Measurements from ENCODE around the gene IQGAP2. TPM values are rescaled to one million over a fixed set of nuclear protein-coding genes. Genes with fewer than 3 reads are reported as not detected.

Gene IQGAP2
- polyA plus RNA-seq, 4 donors, result 67.9 to 97.7 (median 83.5) TPM

- no peak for DNase-seq (ENCODE audit: low read depth in 4 of 4, low spot score in 3 of 4)
These were observed 40.1 kb downstream of the IQGAP2 start for GRCh38 chr5:76443066-76443800.

DNA sequence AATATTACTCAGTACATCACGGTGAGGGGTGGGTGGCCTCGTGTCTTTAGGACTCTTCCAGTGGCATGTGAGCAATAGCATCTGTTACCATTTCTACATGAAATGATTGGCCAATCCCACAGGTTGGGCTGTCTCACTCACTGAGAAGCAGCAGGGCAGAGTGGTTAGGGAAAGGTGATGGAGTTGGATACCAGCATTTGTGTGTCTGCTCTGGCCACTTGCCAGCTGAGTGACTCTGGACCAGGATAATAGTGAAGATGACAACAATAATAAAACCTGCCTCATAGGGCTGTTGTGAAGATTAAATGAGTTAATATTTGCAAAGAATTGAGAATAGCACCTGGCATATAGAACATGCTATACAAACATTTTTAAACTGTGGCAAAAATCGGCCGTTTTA lies 42.0 kb downstream of the IQGAP2 start:
- DNase-seq (ENCODE audit: low read depth in 4 of 4, low spot score in 3 of 4), result no peak

- no peak for DNase-seq (ENCODE audit: low read depth in 4 of 4, low spot score in 3 of 4)
These were observed 42.7 kb downstream of the IQGAP2 start for GRCh38 chr5:76445830-76446229.

DNA sequence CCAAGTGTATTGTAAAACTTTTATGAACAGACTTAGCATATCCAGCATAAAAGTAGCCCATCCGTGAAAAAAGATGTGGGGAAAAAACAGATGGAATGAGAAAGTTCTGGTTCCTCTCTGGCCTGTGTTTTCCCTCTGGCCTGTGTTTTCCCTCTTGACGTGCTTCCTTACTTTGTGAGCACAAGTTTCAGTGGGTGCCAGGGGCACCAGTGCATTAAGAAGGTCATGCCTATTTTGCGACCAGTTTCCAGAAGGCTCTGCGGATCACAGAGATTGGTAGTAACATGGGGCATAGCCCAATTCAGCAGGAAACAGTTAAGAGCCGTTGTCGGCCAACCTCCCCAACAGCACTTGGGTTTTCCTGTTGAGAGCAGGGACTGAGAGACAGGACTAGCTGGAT lies 43.7 kb downstream of the IQGAP2 start:
- no peak for DNase-seq (ENCODE audit: low read depth in 4 of 4, low spot score in 3 of 4)

DNA sequence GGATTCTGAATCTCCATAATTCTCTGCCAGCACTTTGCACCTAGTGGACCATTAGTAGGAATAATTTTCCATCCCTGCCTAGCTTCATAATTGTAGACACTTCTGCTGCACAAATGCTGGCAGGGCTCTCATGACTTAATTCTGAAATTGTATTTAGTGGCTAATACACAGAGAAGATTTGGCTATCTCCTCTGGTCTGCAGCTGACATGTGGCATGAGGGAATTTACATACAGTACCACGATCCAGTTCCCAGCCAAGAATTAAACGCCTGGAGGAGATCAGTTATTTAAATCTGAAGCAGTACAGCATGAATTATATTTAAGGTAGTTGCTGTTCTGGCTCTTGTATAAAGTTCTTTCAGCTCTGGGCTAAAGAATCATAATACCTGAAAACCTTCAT lies 46.5 kb downstream of the IQGAP2 start:
- DNase-seq (ENCODE audit: low read depth in 4 of 4, low spot score in 3 of 4), result no peak

GRCh38 chr5:76450054-76450453 lies 47.0 kb downstream of the IQGAP2 start:
- DNase-seq (ENCODE audit: low read depth in 4 of 4, low spot score in 3 of 4), result no peak

GRCh38 chr5:76451031-76451701 lies 48.1 kb downstream of the IQGAP2 start:
- no peak for DNase-seq (ENCODE audit: low read depth in 4 of 4, low spot score in 3 of 4)

DNA sequence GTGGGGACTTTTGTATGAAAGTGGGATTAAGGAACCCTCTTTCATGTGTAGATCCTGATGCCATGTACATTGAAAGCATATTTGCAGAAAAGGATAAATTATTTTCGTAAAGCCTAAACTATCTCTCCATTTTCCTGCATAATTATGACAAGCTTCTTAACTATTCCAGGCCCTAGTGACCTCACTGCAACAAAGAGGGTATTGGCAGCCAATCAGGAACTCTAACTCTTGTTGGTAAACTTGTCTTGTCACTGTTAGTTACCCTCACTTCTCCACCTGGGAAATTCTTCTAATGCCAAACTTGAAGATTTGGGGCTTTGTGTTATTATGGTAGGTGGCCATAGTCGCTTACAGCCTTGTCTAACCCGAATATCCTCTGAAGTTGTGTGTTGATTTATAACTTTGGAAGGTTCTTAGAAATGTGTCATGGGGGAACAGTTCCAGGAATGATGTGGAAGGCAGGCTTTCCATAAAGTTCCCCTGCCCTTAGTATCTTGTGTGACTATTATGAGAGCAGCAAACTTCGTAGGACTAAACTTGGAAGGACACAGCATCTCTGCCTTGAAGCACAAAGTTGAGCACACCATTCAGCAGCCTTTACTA lies 52.5 kb downstream of the IQGAP2 start:
- no peak for DNase-seq (ENCODE audit: low read depth in 4 of 4, low spot score in 3 of 4)

- DNase-seq (ENCODE audit: low read depth in 4 of 4, low spot score in 3 of 4), result no peak
These were observed 53.2 kb downstream of the IQGAP2 start for GRCh38 chr5:76456258-76456657.

DNA sequence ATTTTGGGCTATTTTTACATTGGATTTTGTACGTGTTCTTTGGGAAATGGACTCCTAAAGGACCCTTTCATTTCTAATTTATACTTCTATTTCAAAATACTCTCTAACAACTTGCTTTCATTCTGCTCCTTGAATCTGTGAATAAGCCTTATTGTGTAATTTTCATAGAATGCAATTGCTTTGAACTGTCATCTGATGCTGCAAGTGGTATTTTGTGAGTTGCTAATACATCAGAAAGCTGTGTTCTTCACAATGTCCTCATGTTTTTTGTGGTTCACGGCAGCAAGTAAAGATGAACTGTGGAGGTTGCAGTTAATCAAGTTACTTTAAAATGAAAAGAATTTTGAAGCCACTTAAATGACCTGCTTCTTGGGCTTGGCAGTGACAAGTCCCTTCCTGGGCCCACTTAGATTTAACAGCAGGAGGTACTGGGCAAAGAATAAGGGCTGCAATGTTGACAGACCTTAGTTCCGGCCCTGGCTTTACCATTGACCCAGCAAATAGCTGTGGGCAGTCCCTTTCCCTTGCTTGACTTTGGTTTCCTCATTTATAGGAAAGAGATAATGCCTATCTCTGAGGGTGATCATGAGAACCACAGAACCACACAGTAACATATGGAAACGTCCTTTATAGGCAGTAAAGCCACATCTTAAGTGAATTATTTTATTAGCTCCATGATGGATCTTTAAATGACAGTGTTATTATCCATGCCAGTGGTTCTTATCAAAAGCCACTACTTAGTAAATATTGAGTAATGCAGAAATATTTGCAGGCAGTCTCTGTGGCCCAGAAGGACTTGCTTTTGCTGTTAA lies 54.8 kb downstream of the IQGAP2 start:
- no peak for DNase-seq (ENCODE audit: low read depth in 4 of 4, low spot score in 3 of 4)

- DNase-seq (ENCODE audit: low read depth in 4 of 4, low spot score in 3 of 4), result no peak
These were observed 55.4 kb downstream of the IQGAP2 start for GRCh38 chr5:76458486-76458830.

DNA sequence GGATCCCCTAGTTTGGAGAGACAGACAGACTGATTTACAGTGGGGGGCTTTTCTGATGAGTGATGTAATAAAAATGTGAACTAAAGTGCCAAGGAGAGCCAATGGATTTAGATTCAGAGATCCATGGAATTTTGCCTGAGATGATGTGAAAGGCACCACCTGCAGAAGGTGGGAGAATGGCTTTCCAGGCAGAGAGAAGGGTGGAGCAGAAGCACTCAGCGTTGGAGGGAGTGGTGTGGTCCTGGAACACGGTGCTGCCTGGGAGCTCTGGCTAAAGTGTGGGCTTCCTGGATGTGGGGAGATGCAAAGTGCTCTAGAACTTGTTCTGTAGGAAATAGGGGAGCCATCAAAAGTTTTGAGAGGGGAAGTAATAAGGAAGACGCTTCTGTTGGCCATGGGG lies 57.0 kb downstream of the IQGAP2 start:
- DNase-seq (ENCODE audit: low read depth in 4 of 4, low spot score in 3 of 4), result no peak

- no peak for DNase-seq (ENCODE audit: low read depth in 4 of 4, low spot score in 3 of 4)
These were observed 59.1 kb downstream of the IQGAP2 start for GRCh38 chr5:76462097-76462667.

DNA sequence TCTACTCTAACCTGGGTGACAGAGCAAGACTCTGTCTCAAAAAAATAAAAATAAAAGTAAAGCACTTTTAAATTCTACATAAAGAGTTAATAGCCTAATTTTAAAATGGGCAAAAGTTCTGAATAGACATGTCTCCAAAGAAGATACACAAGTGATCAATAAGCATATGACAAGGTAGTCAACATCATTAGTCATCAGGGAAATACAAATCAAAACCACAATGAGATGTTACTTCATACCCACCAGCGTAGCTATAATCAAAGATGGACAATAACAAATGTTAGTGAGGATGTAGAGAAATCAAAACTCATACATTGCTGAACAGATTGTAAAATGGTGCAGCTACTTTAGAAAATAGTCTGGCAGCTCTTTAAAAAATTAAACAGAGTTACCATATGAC lies 64.1 kb downstream of the IQGAP2 start:
- DNase-seq (ENCODE audit: low read depth in 4 of 4, low spot score in 3 of 4), result no peak

DNA sequence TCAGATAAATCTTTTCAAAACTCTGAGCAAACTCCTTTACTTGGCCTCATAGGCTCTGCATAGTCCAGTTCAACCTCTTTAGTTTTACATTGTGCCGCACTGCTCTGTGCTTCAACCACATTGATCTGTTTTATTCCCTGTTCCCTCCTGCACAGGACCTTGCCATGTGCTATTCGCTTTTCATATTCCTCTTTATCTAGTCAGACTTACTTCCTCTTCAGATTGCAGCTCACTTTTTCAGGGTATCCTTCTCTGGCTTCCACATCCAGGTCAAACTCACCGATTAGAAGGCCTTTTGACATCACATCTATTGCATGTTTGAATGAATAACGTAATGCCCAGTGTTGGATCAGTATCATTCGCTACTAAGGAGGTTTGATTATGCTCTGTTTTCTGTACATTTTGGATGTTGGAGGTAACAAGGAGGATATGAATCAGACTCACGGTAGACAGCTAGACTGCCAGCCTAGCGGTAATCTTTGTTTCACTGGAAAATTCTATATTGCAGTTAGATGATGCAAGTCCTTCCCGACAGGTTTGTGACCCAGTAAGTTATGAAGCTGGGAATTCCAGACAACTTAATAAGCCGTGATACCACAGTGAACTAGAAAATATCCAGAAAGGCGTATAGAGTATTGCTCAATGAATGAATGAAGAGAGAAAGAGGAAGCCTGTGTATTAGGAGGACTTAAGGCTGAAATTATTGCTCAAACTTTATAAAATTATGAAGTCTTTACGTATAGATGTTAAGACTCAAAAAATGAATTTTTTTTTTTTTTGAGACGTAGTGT lies 65.7 kb downstream of the IQGAP2 start:
- no peak for DNase-seq (ENCODE audit: low read depth in 4 of 4, low spot score in 3 of 4)

DNA sequence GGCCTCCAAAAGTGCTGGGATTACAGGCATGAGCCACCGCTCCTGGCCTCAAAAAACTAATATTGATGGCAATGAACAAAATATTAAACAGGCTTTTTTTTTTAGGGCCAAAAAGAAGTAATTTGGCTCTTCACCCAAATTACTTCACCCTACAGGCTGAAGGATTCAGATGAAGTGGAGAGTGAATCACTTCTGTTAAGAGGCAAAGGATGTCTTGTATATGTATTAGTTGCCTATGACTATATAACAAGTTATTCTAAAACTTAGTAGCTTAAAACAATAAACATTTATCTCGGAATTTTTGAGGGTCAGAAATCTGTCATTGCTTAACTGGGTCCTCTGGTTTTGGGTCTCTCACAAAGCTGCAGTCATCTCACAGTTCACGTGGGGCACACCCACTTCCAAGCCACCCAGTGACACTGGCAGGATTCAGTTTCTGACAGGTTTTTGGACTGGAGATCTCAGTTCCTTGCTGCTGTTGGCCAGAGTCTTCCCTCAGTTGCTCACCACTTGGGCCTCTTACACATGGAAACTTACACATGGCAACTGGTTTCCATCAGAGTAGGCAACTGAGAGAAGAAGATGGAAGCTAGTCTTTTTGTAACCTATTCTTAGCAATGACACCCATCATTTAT lies 66.7 kb downstream of the IQGAP2 start:
- no peak for DNase-seq (ENCODE audit: low read depth in 4 of 4, low spot score in 3 of 4)

DNA sequence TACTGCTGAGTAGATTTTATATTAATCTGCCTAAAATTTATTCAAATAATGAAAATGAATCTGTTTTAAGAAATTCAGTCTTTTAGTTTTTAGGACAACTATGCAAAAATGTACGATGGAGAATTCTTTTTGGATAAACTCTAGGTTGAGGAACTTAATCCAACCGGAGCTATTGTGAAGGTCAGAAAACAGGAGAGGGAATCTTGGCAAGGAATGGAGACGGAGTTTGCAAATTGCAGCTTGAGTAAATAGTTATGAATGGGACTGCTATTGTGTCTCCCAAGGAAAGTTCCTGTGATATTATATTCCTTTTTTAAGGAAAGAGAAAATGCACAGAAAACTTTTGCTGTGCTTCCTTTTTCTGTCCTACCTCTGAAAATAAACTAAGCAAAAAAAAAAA lies 67.9 kb downstream of the IQGAP2 start:
- DNase-seq (ENCODE audit: low read depth in 4 of 4, low spot score in 3 of 4), result no peak

DNA sequence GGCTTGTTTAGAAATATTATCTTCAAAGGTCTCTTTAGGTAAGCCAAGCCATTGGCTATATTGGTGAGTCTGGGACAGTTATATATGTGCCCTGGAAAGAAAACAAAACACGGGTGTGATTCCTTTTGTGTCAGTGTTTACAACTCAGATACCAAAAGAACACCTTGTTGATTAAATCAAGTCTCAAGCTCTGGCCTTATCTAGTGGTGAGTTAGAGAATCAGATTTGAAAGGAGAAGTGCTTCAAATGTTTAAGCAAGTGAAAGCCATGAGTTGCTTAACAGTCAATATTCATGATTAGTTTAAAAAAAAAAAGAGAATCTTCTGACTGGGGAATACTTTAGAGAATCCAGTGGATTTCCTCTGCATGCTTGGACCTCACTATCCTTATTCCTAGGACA lies 68.3 kb downstream of the IQGAP2 start:
- no peak for DNase-seq (ENCODE audit: low read depth in 4 of 4, low spot score in 3 of 4)

DNA sequence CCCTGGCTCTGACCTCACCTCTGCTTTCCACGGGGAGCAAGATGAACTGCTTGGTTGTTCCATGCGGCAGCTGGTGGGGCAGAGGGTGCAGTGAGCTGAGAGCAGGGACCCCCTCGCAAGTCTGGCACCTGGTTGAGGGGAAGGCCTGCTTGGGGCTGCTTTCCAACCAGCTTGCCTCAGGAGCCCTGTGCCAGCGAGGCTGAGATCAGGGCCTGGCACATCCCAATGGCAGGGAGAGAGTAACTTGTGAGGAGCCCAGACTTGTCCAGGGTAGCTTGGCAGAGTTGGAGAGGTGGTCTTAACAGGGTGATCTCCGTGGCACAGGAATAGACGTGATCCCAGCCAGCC lies 68.9 kb downstream of the IQGAP2 start:
- DNase-seq (ENCODE audit: low read depth in 4 of 4, low spot score in 3 of 4), result no peak
